Left colon (tissue), 2 donors: Measurements from ENCODE around the gene MCRIP2. TPM values are rescaled to one million over a fixed set of nuclear protein-coding genes. Genes with fewer than 3 reads are reported as not detected.
"Not testable (repeated sequence)": the region's sequence is repeated elsewhere in the genome, so short reads cannot be mapped to it uniquely, and the experiment has no call there.

Experiments
- ATAC-seq: fragments of 200-7000 bp; cut with Tn5 transposase; one replicate; pipeline ENCODE4 v1.9.1; 2020; ENCODE audit warnings: mild to moderate bottlenecking, moderate library complexity
- DNase-seq, 2 donors: peaks; one replicate each; pipeline ENCODE4 v3.0.0-alpha.2; 2020
- intact Hi-C, 2 donors: fragments of 100-400 bp; cut with DNase I in 1 of 2; cut with micrococcal nuclease in 1 of 2; formaldehyde crosslinking; loops; one replicate each; pipeline versions ENCODE4 v1.11.2 to v1.14.0; 2022; cut with DNase I, micrococcal nuclease
- long read RNA-seq: library from polyadenylated mRNA; unstranded; transcript quantifications from one replicate; pipeline ENCODE4 v2.0.0, GENCODE V29; 2021
- total RNA-seq, 2 donors: library from RNA; stranded (reverse); fragmentation: NEBNext Ultra II Directional; extraction: Animal tissue kit (Norgen Biotek cat#: 25700); gene quantifications; one replicate each; pipeline ENCODE4 v1.2.1, GENCODE V29; 2021
- donor health status: DM: no; HTN: no; CAD: no.
- donor health status: DM: yes; HTN: yes; CAD: no.

Gene MCRIP2
- 100 to 1,000 TPM in 1 of 2 donors, 10 to 100 TPM in 1; 98.5 to 161 TPM for total RNA-seq
- long read RNA-seq, transcript MCRIP2-206 (5 exons, 1,379 nt), result minor isoform, 31 of 129 reads
- long read RNA-seq, transcript MCRIP2-201 (5 exons, 946 nt), result major isoform, 45 of 129 reads
- long read RNA-seq, transcript MCRIP2-203 (6 exons, 1,050 nt), result minor isoform, 18 of 129 reads
- long read RNA-seq, partial matches to known transcripts, result 11 of 129 reads
- long read RNA-seq, other reads (novel, unspliced or antisense), result 20 of 129 reads

- peak; percentile 64 for ATAC-seq
- DNase-seq, result peak; percentile 90 to 93
- intact Hi-C loops, result no loop called here
Measured at GRCh38 chr16:641326-642188, at the start of gene MCRIP2. MCRIP2 (plus strand) TSS chr16:641828; CDS start chr16:641992, 164 bp downstream.

GRCh38 chr16:591892-592517 lies 49.6 kb upstream of the MCRIP2 start:
- intact Hi-C loops, result no loop called here
- no peak for DNase-seq
- no peak for ATAC-seq

- ATAC-seq, result peak; percentile 18
- DNase-seq, result peak; percentile 61 to 64
- intact Hi-C loops, result no loop called here
Measured at GRCh38 chr16:592518-593306, 48.9 kb upstream of the MCRIP2 start.

GRCh38 chr16:593406-593805 lies 48.2 kb upstream of the MCRIP2 start:
- intact Hi-C loops, result no loop called here
- peak; percentile 57 for ATAC-seq
- DNase-seq, result peak; percentile 59 to 78

GRCh38 chr16:593807-594206 lies 47.8 kb upstream of the MCRIP2 start:
- DNase-seq (no peak), ATAC-seq (peak; percentile 1)
- intact Hi-C loops, result no loop called here

GRCh38 chr16:595094-595528 lies 46.5 kb upstream of the MCRIP2 start:
- no peak for DNase-seq
- intact Hi-C loops, result no loop called here

GRCh38 chr16:595942-596735 lies 45.5 kb upstream of the MCRIP2 start:
- intact Hi-C loops, result no loop called here
- no peak for DNase-seq

More at GRCh38 chr16:595094-595528, 46.5 kb upstream of the MCRIP2 start:
- no peak for ATAC-seq

GRCh38 chr16:596736-597060 lies 44.9 kb upstream of the MCRIP2 start:
- ATAC-seq (no peak), DNase-seq (no peak)
- intact Hi-C loops, result no loop called here

More at GRCh38 chr16:595942-596735, 45.5 kb upstream of the MCRIP2 start:
- no peak for ATAC-seq

- intact Hi-C loops, DNase-seq, ATAC-seq: not testable (repeated sequence)
Measured at GRCh38 chr16:597655-598054, 44.0 kb upstream of the MCRIP2 start.

- intact Hi-C loops, result no loop called here
- ATAC-seq, result peak; percentile 76
- no peak for DNase-seq
Measured at GRCh38 chr16:598823-599739, 42.5 kb upstream of the MCRIP2 start.

GRCh38 chr16:600781-601180 lies 40.8 kb upstream of the MCRIP2 start:
- intact Hi-C loops, result no loop called here
- peak; percentile 27 for ATAC-seq
- DNase-seq, result no peak

- ATAC-seq (no peak), DNase-seq (no peak)
- intact Hi-C loops, result no loop called here
Measured at GRCh38 chr16:603933-604332, 37.7 kb upstream of the MCRIP2 start.

GRCh38 chr16:606656-607307 lies 34.8 kb upstream of the MCRIP2 start:
- DNase-seq (no peak), ATAC-seq (no peak)
- intact Hi-C loops, result no loop called here

- no peak for DNase-seq
- ATAC-seq, result no peak
- intact Hi-C loops, result no loop called here
Measured at GRCh38 chr16:608019-608418, 33.6 kb upstream of the MCRIP2 start.

- DNase-seq, result no peak
- no peak for ATAC-seq
- intact Hi-C loops, result no loop called here
Measured at GRCh38 chr16:609316-609715, 32.3 kb upstream of the MCRIP2 start.

GRCh38 chr16:609984-610383 lies 31.6 kb upstream of the MCRIP2 start:
- DNase-seq (no peak), ATAC-seq (peak; percentile 26)

More at GRCh38 chr16:609984-610383, 31.6 kb upstream of the MCRIP2 start:
- intact Hi-C loops, result no loop called here
